ENCODE measurements around the gene ALKBH3. TPM values are rescaled to one million over a fixed set of nuclear protein-coding genes. Genes with fewer than 3 reads are reported as not detected.

ALKBH3 gene
- total RNA-seq, 1 donor, result 36.7 TPM

GRCh38 chr11:43957571-43957970 lies 76.9 kb downstream of the ALKBH3 start:
- no peak for DNase-seq (ENCODE audit: low read depth)
- TF ChIP-seq CTCF (IDR thresholded peaks at IDR 0.05; ENCODE audit: insufficient read depth, low read length), result no peak

GRCh38 chr11:43959321-43959995 lies 78.8 kb downstream of the ALKBH3 start:
- no peak for DNase-seq (ENCODE audit: low read depth)
- H3K4me3 ChIP-seq (ENCODE audit: low read depth, low read length), result no peak overlapping the region
- TF ChIP-seq CTCF (IDR thresholded peaks at IDR 0.05; ENCODE audit: insufficient read depth, low read length), result no peak

More at GRCh38 chr11:43957571-43957970, 76.9 kb downstream of the ALKBH3 start:
- H3K4me3 ChIP-seq (ENCODE audit: low read depth, low read length), result no peak overlapping the region

GRCh38 chr11:43962383-43963278 lies 82.0 kb downstream of the ALKBH3 start:
- TF ChIP-seq CTCF (IDR thresholded peaks at IDR 0.05; ENCODE audit: insufficient read depth, low read length), result no peak
- H3K4me3 ChIP-seq (ENCODE audit: low read depth, low read length), result no peak overlapping the region
- peak; percentile 36 for DNase-seq (ENCODE audit: low read depth)

- DNase-seq (ENCODE audit: low read depth), result no peak
- H3K4me3 ChIP-seq (ENCODE audit: low read depth, low read length), result no peak overlapping the region
- TF ChIP-seq CTCF (IDR thresholded peaks at IDR 0.05; ENCODE audit: insufficient read depth, low read length), result no peak
Observed at GRCh38 chr11:43963279-43963620, 82.6 kb downstream of the ALKBH3 start.

GRCh38 chr11:43967661-43968060 lies 87.0 kb downstream of the ALKBH3 start:
- no peak for TF ChIP-seq CTCF (IDR thresholded peaks at IDR 0.05; ENCODE audit: insufficient read depth, low read length)
- no peak overlapping the region for H3K4me3 ChIP-seq (ENCODE audit: low read depth, low read length)

GRCh38 chr11:43968719-43969118 lies 88.1 kb downstream of the ALKBH3 start:
- no peak for TF ChIP-seq CTCF (IDR thresholded peaks at IDR 0.05; ENCODE audit: insufficient read depth, low read length)
- H3K4me3 ChIP-seq (ENCODE audit: low read depth, low read length), result no peak overlapping the region
- DNase-seq (ENCODE audit: low read depth), result no peak

More at GRCh38 chr11:43967661-43968060, 87.0 kb downstream of the ALKBH3 start:
- no peak for DNase-seq (ENCODE audit: low read depth)

Measured in fibroblast of the aortic adventitia (primary cell).